ENCODE data around the gene COL3A1. TPM values are rescaled to one million over a fixed set of nuclear protein-coding genes. Genes with fewer than 3 reads are reported as not detected.

Gene COL3A1
- 13.4 and 14.5 TPM in 2 replicates for total RNA-seq

DNA sequence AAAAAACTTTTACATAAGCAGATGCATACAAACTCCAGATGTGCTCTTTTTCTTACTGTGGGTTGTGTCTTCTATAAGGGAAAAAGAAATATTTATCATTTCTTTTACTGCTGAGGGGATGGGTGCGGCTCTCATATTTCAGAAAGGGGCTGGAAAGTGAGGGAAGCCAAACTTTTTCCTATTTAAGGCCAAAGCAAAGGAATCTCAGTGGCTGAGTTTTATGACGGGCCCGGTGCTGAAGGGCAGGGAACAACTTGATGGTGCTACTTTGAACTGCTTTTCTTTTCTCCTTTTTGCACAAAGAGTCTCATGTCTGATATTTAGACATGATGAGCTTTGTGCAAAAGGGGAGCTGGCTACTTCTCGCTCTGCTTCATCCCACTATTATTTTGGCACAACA is at the start of gene COL3A1:
Gene COL3A1 (plus strand): TSS at position 210 of the 400 bp plus-strand sequence. CDS start 117 bp downstream, at position 327.
- H3K4me3 ChIP-seq (ENCODE audit: low read depth, low read length): peak within 1 kb of the TSS; percentile 11
- H3K36me3 ChIP-seq (ENCODE audit: control insufficient read depth, insufficient read depth, low read length): no peaks in the 10 kb centered on the region
- no peak for DNase-seq (ENCODE audit: low read depth)
- no peaks in the 10 kb centered on the region for H3K27me3 ChIP-seq (ENCODE audit: control insufficient read depth, insufficient read depth, low read length)
- TF ChIP-seq CTCF (IDR thresholded peaks at IDR 0.05; ENCODE audit: insufficient read depth, low read length, poor library complexity, severe bottlenecking): no peak

DNA sequence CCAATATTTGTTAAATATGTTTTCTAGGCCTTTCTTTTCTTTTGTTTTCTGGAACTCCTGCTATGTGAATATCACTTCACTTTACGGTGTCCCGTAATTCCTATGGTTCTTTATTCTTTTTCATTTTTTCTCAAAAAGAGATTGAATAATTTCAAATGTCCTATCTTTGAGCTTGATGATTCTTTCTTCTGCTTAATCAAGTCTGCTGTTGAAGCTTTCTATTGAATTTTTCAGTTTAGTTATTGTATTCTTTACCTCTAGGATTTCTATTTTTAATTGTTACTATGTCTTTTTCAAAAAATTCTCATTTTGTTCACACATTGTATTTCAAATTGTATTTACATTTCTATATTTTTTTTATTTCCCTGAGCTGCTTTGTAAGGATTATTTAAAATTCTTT is 45.5 kb upstream of the COL3A1 start:
- Histone ChIP-seq H3K27me3 (ENCODE audit: control insufficient read depth, insufficient read depth, low read length) (no peaks in the 10 kb centered on the region), H3K4me3 (ENCODE audit: low read depth, low read length) (no peak overlapping the region), H3K36me3 (ENCODE audit: control insufficient read depth, insufficient read depth, low read length) (no peaks in the 10 kb centered on the region)
- no peak for TF ChIP-seq CTCF (IDR thresholded peaks at IDR 0.05; ENCODE audit: insufficient read depth, low read length, poor library complexity, severe bottlenecking)
- DNase-seq (ENCODE audit: low read depth): no peak

GRCh38 chr2:188931361-188931760 is 42.8 kb upstream of the COL3A1 start:
- DNase-seq (ENCODE audit: low read depth): no peak
- H3K27me3 ChIP-seq (ENCODE audit: control insufficient read depth, insufficient read depth, low read length): no peaks in the 10 kb centered on the region
- TF ChIP-seq CTCF (IDR thresholded peaks at IDR 0.05; ENCODE audit: insufficient read depth, low read length, poor library complexity, severe bottlenecking): no peak

GRCh38 chr2:188937228-188938220 is 36.6 kb upstream of the COL3A1 start:
- H3K36me3 ChIP-seq (ENCODE audit: control insufficient read depth, insufficient read depth, low read length): no peaks in the 10 kb centered on the region
- H3K4me3 ChIP-seq (ENCODE audit: low read depth, low read length): no peak overlapping the region
- H3K27me3 ChIP-seq (ENCODE audit: control insufficient read depth, insufficient read depth, low read length): no peaks in the 10 kb centered on the region
- no peak for TF ChIP-seq CTCF (IDR thresholded peaks at IDR 0.05; ENCODE audit: insufficient read depth, low read length, poor library complexity, severe bottlenecking)
- no peak for DNase-seq (ENCODE audit: low read depth)

More at GRCh38 chr2:188931361-188931760, 42.8 kb upstream of the COL3A1 start:
- H3K36me3 ChIP-seq (ENCODE audit: control insufficient read depth, insufficient read depth, low read length): no peaks in the 10 kb centered on the region
- no peak overlapping the region for H3K4me3 ChIP-seq (ENCODE audit: low read depth, low read length)

DNA sequence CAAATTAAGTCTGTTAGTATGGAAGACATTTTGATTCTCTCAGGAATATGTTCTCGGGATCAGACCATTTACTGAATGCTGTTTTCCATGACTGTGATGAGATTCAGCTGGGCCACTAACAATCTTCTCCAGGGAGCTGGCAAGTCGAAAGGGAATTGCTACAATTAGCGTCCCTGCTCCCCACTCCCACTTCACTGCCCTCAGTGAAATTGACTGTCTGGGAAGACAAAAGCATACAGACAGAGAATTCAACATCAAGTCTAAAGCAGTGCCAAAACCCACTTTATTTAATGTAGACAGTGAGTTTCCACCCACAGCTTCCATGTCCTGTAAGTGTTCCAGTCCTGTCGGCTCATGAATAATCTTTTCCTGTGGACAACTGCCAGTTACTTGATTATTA is 34.0 kb upstream of the COL3A1 start:
- Histone ChIP-seq H3K27me3 (ENCODE audit: control insufficient read depth, insufficient read depth, low read length) (no peaks in the 10 kb centered on the region), H3K4me3 (ENCODE audit: low read depth, low read length) (no peak overlapping the region), H3K36me3 (ENCODE audit: control insufficient read depth, insufficient read depth, low read length) (no peaks in the 10 kb centered on the region)
- no peak for DNase-seq (ENCODE audit: low read depth)
- no peak for TF ChIP-seq CTCF (IDR thresholded peaks at IDR 0.05; ENCODE audit: insufficient read depth, low read length, poor library complexity, severe bottlenecking)

All from kidney epithelial cell (primary cell).